GM12872 (cell line): ENCODE data around the gene MEIOC.
A peak's percentile ranks its signal among the peaks of the same experiment; 100 is the strongest.

Experiments used
- CTCF ChIP-seq: IDR thresholded peaks from 3 replicates; pipeline ENCODE4 v1.5.1; 2011; ENCODE audit warnings: low read depth, mild to moderate bottlenecking, low read length, moderate library complexity; ENCODE audit not compliant: insufficient read depth

The MEIOC gene

GRCh38 chr17:44623070-44623725 is 33.1 kb upstream of the MEIOC start:
- no peak for TF ChIP-seq CTCF

- TF ChIP-seq CTCF: no peak
Observed at GRCh38 chr17:44627513-44628242, 28.6 kb upstream of the MEIOC start.

GRCh38 chr17:44628243-44629188 is 27.8 kb upstream of the MEIOC start:
- no peak for TF ChIP-seq CTCF

GRCh38 chr17:44629314-44629713 is 27.0 kb upstream of the MEIOC start:
- no peak for TF ChIP-seq CTCF

- no peak for TF ChIP-seq CTCF
Observed at GRCh38 chr17:44630703-44631102, 25.6 kb upstream of the MEIOC start.

- no peak for TF ChIP-seq CTCF
Observed at GRCh38 chr17:44633998-44634397, 22.3 kb upstream of the MEIOC start.

- peak; percentile 17; the same call in 1 of the 3 replicates for TF ChIP-seq CTCF
Observed at GRCh38 chr17:44636562-44636961, 19.7 kb upstream of the MEIOC start.
